Fibroblast of mammary gland (primary cell): ENCODE results near the gene TRERF1.
A peak's percentile ranks its signal among the peaks of the same experiment; 100 is the strongest.

Experiments used
- DNase-seq: peaks from one replicate; pipeline ENCODE4 v3.0.0-alpha.2; 2010; ENCODE audit warnings: low read depth
- H3K4me3 ChIP-seq: 2 replicates; pipeline ENCODE4 v1.5.1; 2011; ENCODE audit warnings: low read depth, mild to moderate bottlenecking, low read length, moderate library complexity; ENCODE audit not compliant: control insufficient read depth
- TF ChIP-seq, protein P1 (sequence below): conservative IDR thresholded peaks from 2 replicates; pipeline ENCODE4 v1.5.1; 2011; ENCODE audit warnings: low read depth, low read length, inconsistent platforms; ENCODE audit not compliant: control insufficient read depth, insufficient read depth

TRERF1 gene

DNA sequence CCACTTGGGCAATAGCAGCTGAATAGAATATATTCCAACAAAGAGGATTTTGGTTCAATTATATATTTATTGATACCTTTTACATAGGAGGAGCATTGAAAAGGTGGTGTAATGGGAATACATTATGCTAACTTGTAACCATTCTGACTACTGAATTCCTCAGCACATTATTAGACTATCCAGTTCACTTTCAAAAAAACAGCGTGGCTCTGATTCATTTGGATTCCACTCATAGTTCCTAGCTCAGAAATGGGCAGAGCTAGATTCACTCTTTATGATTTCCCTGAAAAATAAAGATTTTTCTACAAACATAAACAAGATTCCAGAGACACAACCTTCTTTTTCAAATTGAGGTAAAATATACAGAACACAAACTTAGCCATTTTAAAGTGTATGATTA is 9.2 kb upstream of the TRERF1 start:
- no peak for DNase-seq
- TF ChIP-seq, protein P1, sequence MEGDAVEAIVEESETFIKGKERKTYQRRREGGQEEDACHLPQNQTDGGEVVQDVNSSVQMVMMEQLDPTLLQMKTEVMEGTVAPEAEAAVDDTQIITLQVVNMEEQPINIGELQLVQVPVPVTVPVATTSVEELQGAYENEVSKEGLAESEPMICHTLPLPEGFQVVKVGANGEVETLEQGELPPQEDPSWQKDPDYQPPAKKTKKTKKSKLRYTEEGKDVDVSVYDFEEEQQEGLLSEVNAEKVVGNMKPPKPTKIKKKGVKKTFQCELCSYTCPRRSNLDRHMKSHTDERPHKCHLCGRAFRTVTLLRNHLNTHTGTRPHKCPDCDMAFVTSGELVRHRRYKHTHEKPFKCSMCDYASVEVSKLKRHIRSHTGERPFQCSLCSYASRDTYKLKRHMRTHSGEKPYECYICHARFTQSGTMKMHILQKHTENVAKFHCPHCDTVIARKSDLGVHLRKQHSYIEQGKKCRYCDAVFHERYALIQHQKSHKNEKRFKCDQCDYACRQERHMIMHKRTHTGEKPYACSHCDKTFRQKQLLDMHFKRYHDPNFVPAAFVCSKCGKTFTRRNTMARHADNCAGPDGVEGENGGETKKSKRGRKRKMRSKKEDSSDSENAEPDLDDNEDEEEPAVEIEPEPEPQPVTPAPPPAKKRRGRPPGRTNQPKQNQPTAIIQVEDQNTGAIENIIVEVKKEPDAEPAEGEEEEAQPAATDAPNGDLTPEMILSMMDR = no peak
- no peak overlapping the region for H3K4me3 ChIP-seq

DNA sequence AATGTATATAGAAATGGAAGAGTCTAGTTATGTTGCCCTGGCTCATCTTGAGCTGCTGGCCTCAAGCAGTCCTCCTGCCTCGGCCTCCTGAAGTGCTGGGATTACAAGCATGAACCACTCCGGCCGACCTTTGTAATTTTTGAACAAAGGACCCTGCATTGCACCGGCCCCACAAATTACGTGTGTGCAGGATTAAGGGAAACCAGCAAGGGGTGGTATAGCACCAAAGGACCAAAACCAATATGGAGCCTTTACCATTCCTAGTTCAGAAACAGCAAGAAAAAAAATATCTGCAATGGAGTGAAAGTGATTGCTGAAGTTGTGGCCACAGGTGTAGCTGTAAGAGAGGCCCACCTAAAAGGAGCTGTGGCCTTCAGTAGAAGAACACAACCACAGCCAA is 8.2 kb upstream of the TRERF1 start:
- H3K4me3 ChIP-seq = no peak overlapping the region
- TF ChIP-seq, protein P1 = no peak
- no peak for DNase-seq

DNA sequence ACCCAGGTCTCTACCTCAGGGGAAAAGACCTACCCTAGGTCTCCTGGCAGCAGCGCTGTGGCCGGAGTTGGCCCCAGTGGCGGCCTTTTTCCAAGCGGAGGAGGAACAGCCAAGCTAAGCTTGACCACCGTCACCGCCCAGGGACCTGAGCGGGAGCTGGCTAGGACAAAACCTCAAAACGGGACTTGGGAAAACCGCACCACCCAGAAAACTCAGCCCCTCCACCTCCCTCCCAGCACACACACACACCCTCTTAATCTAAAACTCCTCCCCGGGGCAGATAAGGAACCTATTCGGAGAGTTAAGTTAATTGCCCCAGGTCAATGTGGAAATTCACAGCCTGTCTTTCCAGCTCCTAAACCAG is 2.7 kb upstream of the TRERF1 start:
- DNase-seq = no peak
- H3K4me3 ChIP-seq = no peak overlapping the region
- TF ChIP-seq, protein P1 = no peak

DNA sequence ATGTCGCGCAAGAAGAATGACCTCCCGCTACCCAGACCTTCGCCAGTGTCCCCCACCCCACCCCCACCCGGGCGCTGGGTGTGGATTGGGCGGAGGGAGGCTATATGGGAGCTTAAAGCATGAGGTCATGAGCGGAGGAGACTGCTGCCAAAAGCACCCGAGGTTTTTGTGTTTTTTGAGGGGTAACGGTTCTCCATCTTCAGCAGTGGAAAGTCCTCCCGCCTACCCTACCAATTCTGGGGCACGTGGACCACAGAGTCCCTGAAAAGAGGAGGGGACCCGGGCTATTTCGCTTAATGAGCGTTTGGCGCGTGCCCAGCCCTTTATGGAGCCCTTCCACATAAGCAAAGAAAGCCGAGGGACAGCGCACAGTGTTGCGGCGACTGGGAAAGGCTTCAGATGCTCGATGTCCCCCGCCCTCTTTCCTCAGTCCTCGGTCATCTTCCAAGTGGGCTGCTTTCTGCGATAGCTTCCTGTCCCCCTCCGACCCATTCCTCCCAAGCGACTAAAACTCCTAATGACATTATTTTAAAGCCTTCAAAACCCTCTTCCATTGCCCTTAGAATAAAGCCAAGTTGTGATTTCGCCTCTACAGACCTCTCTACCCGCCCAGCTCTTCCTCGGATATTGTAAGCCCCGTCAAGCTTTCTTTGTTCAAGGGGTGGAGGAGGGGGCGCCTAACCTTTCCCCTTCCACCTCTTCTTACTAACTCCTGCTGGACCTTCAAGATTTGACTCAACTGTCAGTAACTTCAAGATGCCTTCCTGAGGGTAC is 2.1 kb upstream of the TRERF1 start:
- peak overlapping the region; percentile 87 for H3K4me3 ChIP-seq
- DNase-seq = peak; percentile 59
- TF ChIP-seq, protein P1 = no peak

DNA sequence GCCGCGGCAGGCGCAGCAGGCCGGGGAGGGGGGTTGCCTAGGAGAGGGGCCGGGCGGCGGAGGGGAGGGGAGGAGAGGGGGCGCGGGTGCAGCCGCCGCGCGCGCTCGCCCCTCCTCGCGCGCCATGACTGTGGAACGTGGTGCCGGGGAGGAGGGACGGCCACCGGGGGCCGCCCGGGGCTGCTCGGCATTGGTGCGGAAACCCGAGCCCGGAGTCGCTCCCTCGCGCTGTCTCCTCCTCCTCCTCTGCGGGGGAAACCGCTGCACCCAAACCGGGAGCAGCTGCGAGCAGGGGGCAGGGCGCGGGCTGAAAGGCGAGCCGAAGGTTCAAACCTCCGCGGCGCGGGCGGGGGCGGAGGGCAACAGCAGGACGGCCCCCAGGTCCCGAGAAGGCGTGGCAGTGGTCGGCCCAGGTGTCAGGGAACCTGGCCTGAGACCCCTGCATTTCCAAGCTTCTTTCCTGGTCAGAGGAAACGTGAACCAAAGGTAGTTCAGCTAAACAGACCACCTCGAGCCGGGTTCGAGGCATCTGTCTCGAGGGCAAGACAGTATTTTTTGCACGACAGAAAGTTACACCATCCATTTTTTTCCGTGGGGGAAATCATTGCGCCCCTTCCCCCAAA is 1.4 kb upstream of the TRERF1 start:
- H3K4me3 ChIP-seq = peak overlapping the region; percentile 87
- TF ChIP-seq, protein P1 = no peak
- peak; percentile 87 for DNase-seq

DNA sequence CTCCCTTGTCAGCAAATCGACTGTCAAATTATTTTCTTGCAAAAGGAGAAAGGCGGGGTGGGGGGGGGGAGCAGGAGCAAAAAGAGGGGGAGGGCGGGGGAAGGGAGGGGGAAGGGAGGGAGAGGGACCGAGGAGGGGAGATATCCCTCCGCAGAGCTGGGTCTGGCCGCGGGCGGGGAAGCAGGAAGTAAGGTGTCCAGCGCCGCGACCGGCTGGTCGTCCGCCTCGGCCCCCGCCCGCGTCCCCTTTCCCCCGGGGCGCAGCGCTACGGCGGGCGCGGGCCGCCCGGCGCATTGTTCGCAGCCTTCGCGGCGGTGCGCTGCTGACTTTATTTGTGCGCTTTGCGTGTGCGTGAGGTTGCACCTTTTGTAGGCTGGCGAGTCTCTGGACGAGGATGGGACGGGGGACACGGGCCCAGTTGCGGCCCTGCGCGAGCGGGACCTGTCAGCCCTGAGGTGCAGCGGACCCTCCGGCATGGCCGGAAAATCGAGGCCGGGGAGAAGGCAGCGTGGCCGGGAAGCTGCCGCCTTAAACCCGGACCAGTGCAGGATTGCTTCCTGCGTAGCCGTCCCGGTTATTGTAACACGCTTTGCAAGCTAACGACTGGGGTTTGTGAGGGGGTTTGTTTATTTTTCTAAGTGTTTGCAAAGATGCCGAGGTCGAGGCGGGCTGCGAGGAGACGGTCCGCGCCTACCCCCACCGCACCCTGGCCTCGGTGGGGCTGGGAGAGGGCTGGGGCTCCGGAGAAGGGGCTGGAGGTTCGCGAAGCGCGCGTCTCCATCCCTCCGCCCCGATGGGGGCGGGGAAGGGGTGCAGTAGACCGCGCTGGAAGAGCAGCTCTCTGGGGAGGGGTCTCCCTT is 675 bp upstream of the TRERF1 start:
- peak; percentile 74 for DNase-seq
- peak overlapping the region; percentile 87 for H3K4me3 ChIP-seq
- TF ChIP-seq, protein P1 = no peak
